HepG2 (cell line): Measurements from ENCODE around the gene CST11. TPM values are rescaled to one million over a fixed set of nuclear protein-coding genes. Genes with fewer than 3 reads are reported as not detected.

Experiments
- CBX1 ChIP-seq: IDR thresholded peaks from one replicate; pipeline ENCODE4 v1.6.1; 2016; ENCODE audit warnings: antibody characterized with exemption, low read depth
- HOXA3 ChIP-seq: sonication (generic); formaldehyde crosslinking; IDR thresholded peaks from 2 replicates; pipeline ENCODE4 v1.5.0; 2020; ENCODE audit warnings: missing genetic modification reagents
- KLF16 ChIP-seq, 2 experiments: sonication (generic) in 1 of 2; formaldehyde crosslinking in 1 of 2; IDR thresholded peaks; 2 replicates each; pipeline versions ENCODE4 v1.6.1 to v1.8.0; 2016 to 2023; ENCODE audit warnings: missing genetic modification reagents in 2 of 2, missing compliant biosample characterization in 1 of 2
- NFE2L2 ChIP-seq: fragments of 150-350 bp; IDR thresholded peaks from 2 replicates; pipeline ENCODE4 v1.6.1; 2014; ENCODE audit warnings: low read length
- ZNF496 ChIP-seq: sonication (generic); formaldehyde crosslinking; IDR thresholded peaks from 2 replicates; pipeline ENCODE4 v1.8.1; 2023; ENCODE audit warnings: mild to moderate bottlenecking, moderate library complexity, missing genetic modification reagents; ENCODE audit not compliant: insufficient replicate concordance
- ZNF678 ChIP-seq: sonication (generic); formaldehyde crosslinking; IDR thresholded peaks from 2 replicates; pipeline ENCODE4 v1.4.0; 2020; ENCODE audit warnings: mild to moderate bottlenecking, missing genetic modification reagents
- ZSCAN25 ChIP-seq: sonication (generic); formaldehyde crosslinking; IDR thresholded peaks from 2 replicates; pipeline ENCODE4 v1.8.0; 2022; ENCODE audit warnings: mild to moderate bottlenecking, missing genetic modification reagents
- polyA plus RNA-seq, 8 experiments: library from polyadenylated mRNA; depleted of rRNA in 3 of 8; stranded (reverse) in 7 of 8; unstranded in 1 of 8; fragments of >200 nt; fragmentation: Illumina TruSeq in 4 of 8; extraction: Trizol in 4 of 8; gene quantifications; 2 replicates each; pipeline versions ENCODE4 v1.2.1 to v1.2.3, GENCODE V29; 2011 to 2016; ENCODE audit warnings: low read depth in 4 of 8, missing spikeins in 1 of 8, mixed read lengths in 1 of 8; ENCODE audit not compliant: insufficient read depth in 1 of 8
- total RNA-seq, 5 experiments: library from RNA; depleted of rRNA; stranded (reverse); fragments of >200 nt; fragmentation: Illumina TruSeq; extraction: Trizol; gene quantifications; 2 replicates each; pipeline ENCODE4 v1.2.3, GENCODE V29; 2016; ENCODE audit warnings: low read depth in 1 of 5
- TF ChIP-seq, protein P1 (sequence below): sonication (generic); formaldehyde crosslinking; IDR thresholded peaks from 2 replicates; pipeline ENCODE4 v1.4.0; 2020; ENCODE audit warnings: missing genetic modification reagents, borderline replicate concordance
- TF ChIP-seq, protein P2 (sequence below): sonication (generic); formaldehyde crosslinking; IDR thresholded peaks from 2 replicates; pipeline ENCODE4 v1.4.0; 2020; ENCODE audit warnings: mild to moderate bottlenecking, low read depth, missing genetic modification reagents
- TF ChIP-seq, protein P3 (sequence below): sonication (generic); formaldehyde crosslinking; IDR thresholded peaks from 2 replicates; pipeline ENCODE4 v1.9.0; 2022; ENCODE audit warnings: missing genetic modification reagents, mild to moderate bottlenecking, borderline replicate concordance
- TF ChIP-seq, protein P4 (sequence below), 2 experiments: sonication (generic) in 1 of 2; formaldehyde crosslinking in 1 of 2; IDR thresholded peaks; 2 replicates each; pipeline versions ENCODE4 v1.5.1 to v1.6.1; 2011 to 2020; ENCODE audit warnings: borderline replicate concordance in 1 of 2, low read depth in 1 of 2, low read length in 1 of 2, mild to moderate bottlenecking in 1 of 2, missing genetic modification reagents in 1 of 2, moderate library complexity in 1 of 2
- TF ChIP-seq, protein P5 (sequence below): sonication (generic); formaldehyde crosslinking; conservative IDR thresholded peaks from 2 replicates; pipeline ENCODE4 v1.4.0; 2020; ENCODE audit warnings: mild to moderate bottlenecking, missing genetic modification reagents, moderate library complexity

Gene CST11
- total and polyA plus RNA-seq, 2 of the 13 experiments (the other 11 are each of a cell fraction or from before 2014, with no cell fraction given), result not detected

DNA sequence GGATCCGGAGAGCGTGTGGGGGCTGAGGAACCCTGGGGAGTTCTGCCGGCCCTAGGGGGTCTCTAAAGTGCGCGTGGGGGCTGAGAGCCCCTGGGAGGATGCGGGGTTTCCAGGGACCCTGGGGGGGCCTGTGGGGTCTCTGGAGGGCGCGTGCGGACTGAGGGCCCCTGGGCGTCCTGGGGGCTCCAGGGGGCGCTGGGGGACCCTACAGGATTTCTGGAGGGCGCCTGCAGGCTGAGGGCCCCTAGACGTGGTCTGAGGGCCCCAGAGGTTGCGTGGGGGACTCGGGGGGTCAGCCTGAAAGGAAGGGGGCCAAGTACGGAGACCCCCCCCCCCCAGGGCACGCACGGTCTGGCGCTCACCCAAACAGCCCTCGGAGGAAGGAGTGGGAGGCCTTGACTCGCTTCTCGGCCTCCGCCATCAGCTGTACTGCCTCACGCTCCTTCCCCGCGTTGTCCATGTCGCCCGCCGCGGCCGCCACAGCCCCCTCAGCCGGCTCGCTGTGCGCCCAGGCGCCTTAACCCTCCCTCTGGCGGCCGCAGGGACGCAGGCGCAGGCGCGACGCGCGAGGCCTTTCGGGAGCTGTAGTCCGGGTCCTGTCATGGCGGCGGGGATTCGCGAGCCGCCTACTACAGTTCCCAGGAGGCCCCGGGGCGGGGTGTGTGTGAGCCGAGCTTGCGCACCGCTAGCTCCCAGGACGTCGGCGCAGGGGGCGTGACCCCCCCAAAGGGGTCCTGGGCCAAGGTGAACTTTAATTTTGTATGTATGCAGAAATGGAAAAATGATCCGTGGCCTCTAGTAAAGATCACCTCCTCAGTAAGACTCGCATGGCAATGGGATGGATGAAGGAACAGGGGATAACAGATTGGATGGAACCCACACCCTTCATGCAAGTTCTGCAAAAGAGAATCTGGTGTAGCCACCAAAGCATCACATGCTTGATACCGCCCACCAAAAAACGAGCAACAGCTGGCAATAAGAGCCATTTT is 31.4 kb downstream of the CST11 start, which contains the start of gene NAPB (continued):
- TF ChIP-seq ZNF496 (no peak), KLF16 (CRISPR knock-in tag; IDR thresholded peaks at IDR 0.05) (peak in 1 of 2 experiments; percentile 97; a peak in 2 of 4 replicates), ZNF678 (CRISPR knock-in tag) (0 out of 2 replicates have a peak, but pooled peaks have one; percentile 8), CBX1 (peak; percentile 80), HOXA3 (CRISPR knock-in tag) (peak; percentile 89), NFE2L2 (no peak), ZSCAN25 (CRISPR knock-in tag) (0 out of 2 replicates have a peak, but pooled peaks have one; percentile 29)
- TF ChIP-seq, protein P1, sequence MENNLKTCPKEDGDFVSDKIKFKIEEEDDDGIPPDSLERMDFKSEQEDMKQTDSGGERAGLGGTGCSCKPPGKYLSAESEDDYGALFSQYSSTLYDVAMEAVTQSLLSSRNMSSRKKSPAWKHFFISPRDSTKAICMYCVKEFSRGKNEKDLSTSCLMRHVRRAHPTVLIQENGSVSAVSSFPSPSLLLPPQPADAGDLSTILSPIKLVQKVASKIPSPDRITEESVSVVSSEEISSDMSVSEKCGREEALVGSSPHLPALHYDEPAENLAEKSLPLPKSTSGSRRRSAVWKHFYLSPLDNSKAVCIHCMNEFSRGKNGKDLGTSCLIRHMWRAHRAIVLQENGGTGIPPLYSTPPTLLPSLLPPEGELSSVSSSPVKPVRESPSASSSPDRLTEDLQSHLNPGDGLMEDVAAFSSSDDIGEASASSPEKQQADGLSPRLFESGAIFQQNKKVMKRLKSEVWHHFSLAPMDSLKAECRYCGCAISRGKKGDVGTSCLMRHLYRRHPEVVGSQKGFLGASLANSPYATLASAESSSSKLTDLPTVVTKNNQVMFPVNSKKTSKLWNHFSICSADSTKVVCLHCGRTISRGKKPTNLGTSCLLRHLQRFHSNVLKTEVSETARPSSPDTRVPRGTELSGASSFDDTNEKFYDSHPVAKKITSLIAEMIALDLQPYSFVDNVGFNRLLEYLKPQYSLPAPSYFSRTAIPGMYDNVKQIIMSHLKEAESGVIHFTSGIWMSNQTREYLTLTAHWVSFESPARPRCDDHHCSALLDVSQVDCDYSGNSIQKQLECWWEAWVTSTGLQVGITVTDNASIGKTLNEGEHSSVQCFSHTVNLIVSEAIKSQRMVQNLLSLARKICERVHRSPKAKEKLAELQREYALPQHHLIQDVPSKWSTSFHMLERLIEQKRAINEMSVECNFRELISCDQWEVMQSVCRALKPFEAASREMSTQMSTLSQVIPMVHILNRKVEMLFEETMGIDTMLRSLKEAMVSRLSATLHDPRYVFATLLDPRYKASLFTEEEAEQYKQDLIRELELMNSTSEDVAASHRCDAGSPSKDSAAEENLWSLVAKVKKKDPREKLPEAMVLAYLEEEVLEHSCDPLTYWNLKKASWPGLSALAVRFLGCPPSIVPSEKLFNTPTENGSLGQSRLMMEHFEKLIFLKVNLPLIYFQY (CRISPR knock-in tag), result 0 out of 2 replicates have a peak, but pooled peaks have one; percentile 12
- TF ChIP-seq, protein P2, sequence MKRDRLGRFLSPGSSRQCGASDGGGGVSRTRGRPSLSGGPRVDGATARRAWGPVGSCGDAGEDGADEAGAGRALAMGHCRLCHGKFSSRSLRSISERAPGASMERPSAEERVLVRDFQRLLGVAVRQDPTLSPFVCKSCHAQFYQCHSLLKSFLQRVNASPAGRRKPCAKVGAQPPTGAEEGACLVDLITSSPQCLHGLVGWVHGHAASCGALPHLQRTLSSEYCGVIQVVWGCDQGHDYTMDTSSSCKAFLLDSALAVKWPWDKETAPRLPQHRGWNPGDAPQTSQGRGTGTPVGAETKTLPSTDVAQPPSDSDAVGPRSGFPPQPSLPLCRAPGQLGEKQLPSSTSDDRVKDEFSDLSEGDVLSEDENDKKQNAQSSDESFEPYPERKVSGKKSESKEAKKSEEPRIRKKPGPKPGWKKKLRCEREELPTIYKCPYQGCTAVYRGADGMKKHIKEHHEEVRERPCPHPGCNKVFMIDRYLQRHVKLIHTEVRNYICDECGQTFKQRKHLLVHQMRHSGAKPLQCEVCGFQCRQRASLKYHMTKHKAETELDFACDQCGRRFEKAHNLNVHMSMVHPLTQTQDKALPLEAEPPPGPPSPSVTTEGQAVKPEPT (CRISPR knock-in tag), result peak; percentile 72; the same call in 1 of the 2 replicates
- TF ChIP-seq, protein P3, sequence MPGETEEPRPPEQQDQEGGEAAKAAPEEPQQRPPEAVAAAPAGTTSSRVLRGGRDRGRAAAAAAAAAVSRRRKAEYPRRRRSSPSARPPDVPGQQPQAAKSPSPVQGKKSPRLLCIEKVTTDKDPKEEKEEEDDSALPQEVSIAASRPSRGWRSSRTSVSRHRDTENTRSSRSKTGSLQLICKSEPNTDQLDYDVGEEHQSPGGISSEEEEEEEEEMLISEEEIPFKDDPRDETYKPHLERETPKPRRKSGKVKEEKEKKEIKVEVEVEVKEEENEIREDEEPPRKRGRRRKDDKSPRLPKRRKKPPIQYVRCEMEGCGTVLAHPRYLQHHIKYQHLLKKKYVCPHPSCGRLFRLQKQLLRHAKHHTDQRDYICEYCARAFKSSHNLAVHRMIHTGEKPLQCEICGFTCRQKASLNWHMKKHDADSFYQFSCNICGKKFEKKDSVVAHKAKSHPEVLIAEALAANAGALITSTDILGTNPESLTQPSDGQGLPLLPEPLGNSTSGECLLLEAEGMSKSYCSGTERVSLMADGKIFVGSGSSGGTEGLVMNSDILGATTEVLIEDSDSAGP, result peak; percentile 92; the same call in 1 of the 2 replicates
- TF ChIP-seq, protein P4, sequence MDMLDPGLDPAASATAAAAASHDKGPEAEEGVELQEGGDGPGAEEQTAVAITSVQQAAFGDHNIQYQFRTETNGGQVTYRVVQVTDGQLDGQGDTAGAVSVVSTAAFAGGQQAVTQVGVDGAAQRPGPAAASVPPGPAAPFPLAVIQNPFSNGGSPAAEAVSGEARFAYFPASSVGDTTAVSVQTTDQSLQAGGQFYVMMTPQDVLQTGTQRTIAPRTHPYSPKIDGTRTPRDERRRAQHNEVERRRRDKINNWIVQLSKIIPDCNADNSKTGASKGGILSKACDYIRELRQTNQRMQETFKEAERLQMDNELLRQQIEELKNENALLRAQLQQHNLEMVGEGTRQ (IDR thresholded peaks at IDR 0.05; ENCODE audit: low read depth, low read length), result no peak
- TF ChIP-seq, protein P4 (CRISPR knock-in tag; IDR thresholded peaks at IDR 0.05; ENCODE audit: borderline replicate concordance), result no peak; the same call in 1 of the 2 replicates
- TF ChIP-seq, protein P5, sequence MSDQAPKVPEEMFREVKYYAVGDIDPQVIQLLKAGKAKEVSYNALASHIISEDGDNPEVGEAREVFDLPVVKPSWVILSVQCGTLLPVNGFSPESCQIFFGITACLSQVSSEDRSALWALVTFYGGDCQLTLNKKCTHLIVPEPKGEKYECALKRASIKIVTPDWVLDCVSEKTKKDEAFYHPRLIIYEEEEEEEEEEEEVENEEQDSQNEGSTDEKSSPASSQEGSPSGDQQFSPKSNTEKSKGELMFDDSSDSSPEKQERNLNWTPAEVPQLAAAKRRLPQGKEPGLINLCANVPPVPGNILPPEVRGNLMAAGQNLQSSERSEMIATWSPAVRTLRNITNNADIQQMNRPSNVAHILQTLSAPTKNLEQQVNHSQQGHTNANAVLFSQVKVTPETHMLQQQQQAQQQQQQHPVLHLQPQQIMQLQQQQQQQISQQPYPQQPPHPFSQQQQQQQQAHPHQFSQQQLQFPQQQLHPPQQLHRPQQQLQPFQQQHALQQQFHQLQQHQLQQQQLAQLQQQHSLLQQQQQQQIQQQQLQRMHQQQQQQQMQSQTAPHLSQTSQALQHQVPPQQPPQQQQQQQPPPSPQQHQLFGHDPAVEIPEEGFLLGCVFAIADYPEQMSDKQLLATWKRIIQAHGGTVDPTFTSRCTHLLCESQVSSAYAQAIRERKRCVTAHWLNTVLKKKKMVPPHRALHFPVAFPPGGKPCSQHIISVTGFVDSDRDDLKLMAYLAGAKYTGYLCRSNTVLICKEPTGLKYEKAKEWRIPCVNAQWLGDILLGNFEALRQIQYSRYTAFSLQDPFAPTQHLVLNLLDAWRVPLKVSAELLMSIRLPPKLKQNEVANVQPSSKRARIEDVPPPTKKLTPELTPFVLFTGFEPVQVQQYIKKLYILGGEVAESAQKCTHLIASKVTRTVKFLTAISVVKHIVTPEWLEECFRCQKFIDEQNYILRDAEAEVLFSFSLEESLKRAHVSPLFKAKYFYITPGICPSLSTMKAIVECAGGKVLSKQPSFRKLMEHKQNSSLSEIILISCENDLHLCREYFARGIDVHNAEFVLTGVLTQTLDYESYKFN (CRISPR knock-in tag), result no peak
